OCI-LY1 (cell line): Measurements from ENCODE around the gene WDR35.

ENCODE experiments used
- H2AFZ ChIP-seq: fragments of 200-600 bp; sonication (generic), shearing (Covaris generic); 2 replicates; pipeline ENCODE4 v1.6.0; 2014; ENCODE audit warnings: antibody characterized with exemption, mild to moderate bottlenecking, low read length
- H3F3A ChIP-seq: fragments of 200-600 bp; sonication (generic), shearing (Covaris generic); 2 replicates; pipeline ENCODE4 v1.6.0; 2014; ENCODE audit warnings: mild to moderate bottlenecking, antibody characterized with exemption, low read length, moderate library complexity; ENCODE audit not compliant: insufficient read depth
- H3K27ac ChIP-seq: fragments of 200-600 bp; sonication (generic); 2 replicates; pipeline ENCODE4 v1.5.1; 2014; ENCODE audit warnings: low read length, mixed run types, mild to moderate bottlenecking, low read depth; ENCODE audit not compliant: poor library complexity, severe bottlenecking
- H3K27me3 ChIP-seq: fragments of 200-600 bp; sonication (generic); 2 replicates; pipeline ENCODE4 v1.6.0; 2014; ENCODE audit warnings: antibody characterized with exemption, mild to moderate bottlenecking, low read length, moderate library complexity; ENCODE audit not compliant: insufficient read depth
- H3K36me3 ChIP-seq: fragments of 200-600 bp; sonication (generic); 2 replicates; pipeline ENCODE4 v1.6.1; 2014; ENCODE audit warnings: mild to moderate bottlenecking, antibody characterized with exemption, low read length, moderate library complexity, mixed read lengths; ENCODE audit not compliant: insufficient read depth
- H3K4me1 ChIP-seq: fragments of 200-600 bp; sonication (generic); 2 replicates; pipeline ENCODE4 v1.5.1; 2014; ENCODE audit warnings: mild to moderate bottlenecking, low read length, moderate library complexity; ENCODE audit not compliant: insufficient read depth, severe bottlenecking
- H3K4me2 ChIP-seq: fragments of 200-600 bp; sonication (generic), shearing (Covaris generic); 2 replicates; pipeline ENCODE4 v1.6.1; 2014; ENCODE audit warnings: low read length
- H3K4me3 ChIP-seq: fragments of 200-600 bp; sonication (generic); 2 replicates; pipeline ENCODE4 v1.5.1; 2014; ENCODE audit warnings: low read length, low read depth, mild to moderate bottlenecking, mixed read lengths; ENCODE audit not compliant: poor library complexity, severe bottlenecking
- H3K79me2 ChIP-seq: fragments of 200-600 bp; shearing (Covaris generic); 2 replicates; pipeline ENCODE4 v1.6.1; 2016; ENCODE audit warnings: mixed run types, low read length, mixed read lengths; ENCODE audit not compliant: insufficient read depth
- H3K9ac ChIP-seq: fragments of 200-600 bp; sonication (generic), shearing (Covaris generic); 2 replicates; pipeline ENCODE4 v1.6.1; 2014; ENCODE audit warnings: mild to moderate bottlenecking, low read length, mixed read lengths
- H3K9me2 ChIP-seq: fragments of 200-600 bp; sonication (generic), shearing (Covaris generic); 2 replicates; pipeline ENCODE4 v1.6.1; 2014; ENCODE audit warnings: low read depth, mild to moderate bottlenecking, low read length, mixed read lengths
- H3K9me3 ChIP-seq: fragments of 200-600 bp; shearing (Covaris generic); 2 replicates; pipeline ENCODE4 v1.6.1; 2014; ENCODE audit warnings: low read length, mixed read lengths
- H4K20me1 ChIP-seq: fragments of 200-600 bp; sonication (generic), shearing (Covaris generic); 2 replicates; pipeline ENCODE4 v1.6.0; 2016; ENCODE audit warnings: mild to moderate bottlenecking, low read length; ENCODE audit not compliant: insufficient read depth
- EZH2 ChIP-seq: fragments of 200-600 bp; sonication (generic), shearing (Covaris generic); IDR thresholded peaks from 2 replicates; pipeline ENCODE4 v1.8.0; 2017; ENCODE audit warnings: borderline replicate concordance, mixed run types, mild to moderate bottlenecking, antibody characterized with exemption, low read length, moderate library complexity, mixed read lengths
- TF ChIP-seq, protein P1 (sequence below): fragments of 200-600 bp; sonication (generic), shearing (Covaris generic); IDR thresholded peaks from 2 replicates; pipeline ENCODE4 v1.5.1; 2017; ENCODE audit warnings: mild to moderate bottlenecking, antibody characterized with exemption, low read length, moderate library complexity, mixed read lengths

WDR35 gene

DNA sequence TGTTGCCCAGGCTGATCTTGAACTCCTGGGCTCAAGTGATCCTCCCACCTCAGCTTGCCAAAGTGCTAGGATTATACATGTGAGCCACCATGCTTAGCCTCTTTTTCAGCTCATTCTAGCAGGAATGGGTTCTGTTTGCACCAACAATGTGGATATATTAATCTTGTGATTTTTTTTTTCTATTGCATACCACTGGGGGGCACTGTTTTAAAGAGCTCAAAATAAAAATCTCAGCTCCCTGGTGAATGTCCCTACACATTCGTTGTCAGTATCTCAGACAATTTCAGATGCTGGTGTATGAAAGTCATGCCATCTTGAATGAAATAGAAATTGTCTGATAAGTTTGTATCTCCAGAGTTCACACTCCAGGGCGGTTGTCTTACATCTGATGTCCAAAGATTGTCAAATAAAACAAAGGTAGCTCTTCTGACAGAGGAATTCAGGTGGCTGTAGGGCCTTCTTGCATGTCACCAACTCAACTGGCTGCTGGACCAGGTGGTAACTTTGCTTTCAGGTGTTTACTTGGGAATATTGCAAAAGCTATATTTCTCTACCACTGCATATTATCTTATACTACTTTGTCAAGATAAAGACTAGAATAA lies 25.7 kb upstream of the WDR35 start:
- no peaks in the 10 kb centered on the region for H3F3A ChIP-seq
- no peak overlapping the region for H3K9ac ChIP-seq
- TF ChIP-seq EZH2 = no peak
- TF ChIP-seq, protein P1, sequence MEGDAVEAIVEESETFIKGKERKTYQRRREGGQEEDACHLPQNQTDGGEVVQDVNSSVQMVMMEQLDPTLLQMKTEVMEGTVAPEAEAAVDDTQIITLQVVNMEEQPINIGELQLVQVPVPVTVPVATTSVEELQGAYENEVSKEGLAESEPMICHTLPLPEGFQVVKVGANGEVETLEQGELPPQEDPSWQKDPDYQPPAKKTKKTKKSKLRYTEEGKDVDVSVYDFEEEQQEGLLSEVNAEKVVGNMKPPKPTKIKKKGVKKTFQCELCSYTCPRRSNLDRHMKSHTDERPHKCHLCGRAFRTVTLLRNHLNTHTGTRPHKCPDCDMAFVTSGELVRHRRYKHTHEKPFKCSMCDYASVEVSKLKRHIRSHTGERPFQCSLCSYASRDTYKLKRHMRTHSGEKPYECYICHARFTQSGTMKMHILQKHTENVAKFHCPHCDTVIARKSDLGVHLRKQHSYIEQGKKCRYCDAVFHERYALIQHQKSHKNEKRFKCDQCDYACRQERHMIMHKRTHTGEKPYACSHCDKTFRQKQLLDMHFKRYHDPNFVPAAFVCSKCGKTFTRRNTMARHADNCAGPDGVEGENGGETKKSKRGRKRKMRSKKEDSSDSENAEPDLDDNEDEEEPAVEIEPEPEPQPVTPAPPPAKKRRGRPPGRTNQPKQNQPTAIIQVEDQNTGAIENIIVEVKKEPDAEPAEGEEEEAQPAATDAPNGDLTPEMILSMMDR = peak; percentile 61
- no peaks in the 10 kb centered on the region for H3K27me3 ChIP-seq
- H4K20me1 ChIP-seq = no peaks in the 10 kb centered on the region
- H3K36me3 ChIP-seq = no peaks in the 10 kb centered on the region
- no peaks in the 10 kb centered on the region for H3K9me2 ChIP-seq
- no peak overlapping the region for H3K27ac ChIP-seq
- H2AFZ ChIP-seq = no peak overlapping the region
- no peaks in the 10 kb centered on the region for H3K79me2 ChIP-seq
- no peak overlapping the region for H3K4me3 ChIP-seq
- H3K4me1 ChIP-seq = no peaks in the 10 kb centered on the region
- H3K9me3 ChIP-seq = no peaks in the 10 kb centered on the region
- no peak overlapping the region for H3K4me2 ChIP-seq

- Histone ChIP-seq H3K4me2 (no peak overlapping the region), H3K4me3 (no peak overlapping the region), H3K27me3 (no peaks in the 10 kb centered on the region), H4K20me1 (no peaks in the 10 kb centered on the region), H3K4me1 (no peaks in the 10 kb centered on the region), H3K9me2 (no peaks in the 10 kb centered on the region), H3F3A (no peaks in the 10 kb centered on the region), H2AFZ (no peak overlapping the region), H3K36me3 (no peaks in the 10 kb centered on the region), H3K27ac (no peak overlapping the region), H3K9ac (no peak overlapping the region), H3K9me3 (no peaks in the 10 kb centered on the region), H3K79me2 (no peaks in the 10 kb centered on the region)
- TF ChIP-seq EZH2 = no peak
- TF ChIP-seq, protein P1 = no peak
Measured at GRCh38 chr2:20013126-20013849, 23.4 kb upstream of the WDR35 start.

- H2AFZ ChIP-seq = no peak within 1 kb of the TSS
- H3K4me2 ChIP-seq = no peak within 1 kb of the TSS
Measured at GRCh38 chr2:20012282-20013125, 22.6 kb upstream of the WDR35 start, which contains the start of gene MATN3. MATN3 (minus strand) TSS chr2:20012668; CDS start chr2:20012631, 37 bp downstream.

More at GRCh38 chr2:20012282-20013125, 22.6 kb upstream of the WDR35 start, which contains the start of gene MATN3:
- H3K79me2 ChIP-seq = no peaks in the 10 kb centered on the region
- H3K9me3 ChIP-seq = no peaks in the 10 kb centered on the region
- H3K9me2 ChIP-seq = no peaks in the 10 kb centered on the region
- H3K27ac ChIP-seq = no peak within 1 kb of the TSS
- no peak within 1 kb of the TSS for H3K9ac ChIP-seq
- H3F3A ChIP-seq = no peaks in the 10 kb centered on the region
- H4K20me1 ChIP-seq = no peaks in the 10 kb centered on the region
- no peak within 1 kb of the TSS for H3K4me3 ChIP-seq
- no peaks in the 10 kb centered on the region for H3K36me3 ChIP-seq
- TF ChIP-seq, protein P1 = no peak
- TF ChIP-seq EZH2 = no peak
- H3K27me3 ChIP-seq = no peaks in the 10 kb centered on the region
- no peaks in the 10 kb centered on the region for H3K4me1 ChIP-seq
